Measurements from ENCODE around the gene OR7C1.
"Not testable (repeated sequence)": the region's sequence is repeated elsewhere in the genome, so short reads cannot be mapped to it uniquely, and the experiment has no call there.

Gene OR7C1

GRCh38 chr19:14784730-14785101 is 50.3 kb downstream of the OR7C1 start:
- DNase-seq, result peak; percentile 98

- DNase-seq, result peak; percentile 96
These were observed 51.5 kb downstream of the OR7C1 start for GRCh38 chr19:14783410-14783998.

GRCh38 chr19:14782626-14783409 is 52.2 kb downstream of the OR7C1 start:
- DNase-seq, result no peak

- not testable (repeated sequence) for DNase-seq
These were observed 53.1 kb downstream of the OR7C1 start for GRCh38 chr19:14781713-14782536.

GRCh38 chr19:14780622-14781225 is 54.3 kb downstream of the OR7C1 start:
- DNase-seq, result not testable (repeated sequence)

- DNase-seq, result no peak
These were observed 55.8 kb downstream of the OR7C1 start for GRCh38 chr19:14779151-14779550.

- DNase-seq, result not testable (repeated sequence)
These were observed 56.7 kb downstream of the OR7C1 start, which contains the start of gene ADGRE2 for GRCh38 chr19:14778110-14778845. Gene ADGRE2 (minus strand): TSS chr19:14778560. CDS start chr19:14776756, 1,804 bp downstream.

GRCh38 chr19:14777645-14778044 is 57.3 kb downstream of the OR7C1 start:
- DNase-seq, result not testable (repeated sequence)

- DNase-seq, result peak; percentile 64
These were observed 59.0 kb downstream of the OR7C1 start for GRCh38 chr19:14775869-14776586.

GRCh38 chr19:14775326-14775725 is 59.7 kb downstream of the OR7C1 start:
- DNase-seq, result not testable (repeated sequence)

GRCh38 chr19:14774373-14774772 is 60.6 kb downstream of the OR7C1 start:
- DNase-seq, result no peak

GRCh38 chr19:14773722-14774121 is 61.3 kb downstream of the OR7C1 start:
- not testable (repeated sequence) for DNase-seq

GRCh38 chr19:14772995-14773394 is 62.0 kb downstream of the OR7C1 start:
- DNase-seq, result no peak

- no peak for DNase-seq
These were observed 62.5 kb downstream of the OR7C1 start for GRCh38 chr19:14772467-14772866.

GRCh38 chr19:14770944-14771839 is 63.8 kb downstream of the OR7C1 start:
- DNase-seq, result no peak

GRCh38 chr19:14770136-14770535 is 64.8 kb downstream of the OR7C1 start:
- no peak for DNase-seq

- DNase-seq, result no peak
These were observed 65.8 kb downstream of the OR7C1 start for GRCh38 chr19:14769201-14769600.

- no peak for DNase-seq
These were observed 67.0 kb downstream of the OR7C1 start for GRCh38 chr19:14768001-14768400.

- no peak for DNase-seq
These were observed 67.5 kb downstream of the OR7C1 start for GRCh38 chr19:14767466-14767971.

- DNase-seq, result not testable (repeated sequence)
These were observed 69.1 kb downstream of the OR7C1 start for GRCh38 chr19:14765841-14766240.

Measured in OCI-M1 (cell line).